NCI-H345 (cell line): Measurements from ENCODE around the gene LRRC4.

Experiments
- DNase-seq: peaks from one replicate; lab custom pipeline; 2025; lab: John Stamatoyannopoulos, UW

The LRRC4 gene

DNA sequence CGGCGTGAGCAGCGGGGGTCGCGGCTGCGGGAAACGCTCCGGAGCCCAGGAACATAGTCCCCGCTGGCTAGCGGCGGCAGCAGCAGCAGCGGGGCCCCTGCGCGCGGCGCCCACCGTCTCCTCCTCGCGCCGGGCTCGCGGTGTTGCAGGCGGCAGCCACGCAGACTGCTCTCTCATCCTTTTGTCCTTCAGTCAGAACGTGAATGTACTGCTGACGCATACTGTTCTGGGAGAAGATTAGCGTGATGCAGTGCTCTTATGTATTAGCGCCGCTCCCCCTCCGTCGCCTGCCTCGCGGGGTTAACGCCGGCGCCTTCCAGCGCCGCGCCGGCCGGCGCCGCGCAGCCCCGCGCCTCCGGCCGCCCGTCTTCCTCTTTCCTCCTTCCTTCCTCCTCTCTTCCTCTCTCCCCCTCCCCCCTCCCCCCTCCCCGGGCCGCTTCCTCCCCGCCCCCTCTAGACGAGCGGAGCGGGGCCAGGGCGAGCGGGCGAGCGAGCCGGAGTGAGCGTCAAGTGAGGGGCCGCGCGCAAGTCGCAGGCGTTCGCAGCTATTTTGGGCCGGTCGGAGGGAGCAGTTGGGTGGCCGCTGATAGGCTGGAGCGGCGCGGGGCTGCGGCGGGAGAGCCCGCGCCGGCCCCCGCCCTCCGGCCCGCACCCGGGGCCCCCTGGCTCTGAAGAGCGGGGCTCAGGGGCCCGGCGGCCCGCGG lies 816 bp upstream of the LRRC4 start:
- peak; percentile 42 for DNase-seq

GRCh38 chr7:128030263-128030653 lies 979 bp downstream of the LRRC4 start:
- DNase-seq = no peak

GRCh38 chr7:128029405-128029995 lies 1.7 kb downstream of the LRRC4 start:
- no peak for DNase-seq

DNA sequence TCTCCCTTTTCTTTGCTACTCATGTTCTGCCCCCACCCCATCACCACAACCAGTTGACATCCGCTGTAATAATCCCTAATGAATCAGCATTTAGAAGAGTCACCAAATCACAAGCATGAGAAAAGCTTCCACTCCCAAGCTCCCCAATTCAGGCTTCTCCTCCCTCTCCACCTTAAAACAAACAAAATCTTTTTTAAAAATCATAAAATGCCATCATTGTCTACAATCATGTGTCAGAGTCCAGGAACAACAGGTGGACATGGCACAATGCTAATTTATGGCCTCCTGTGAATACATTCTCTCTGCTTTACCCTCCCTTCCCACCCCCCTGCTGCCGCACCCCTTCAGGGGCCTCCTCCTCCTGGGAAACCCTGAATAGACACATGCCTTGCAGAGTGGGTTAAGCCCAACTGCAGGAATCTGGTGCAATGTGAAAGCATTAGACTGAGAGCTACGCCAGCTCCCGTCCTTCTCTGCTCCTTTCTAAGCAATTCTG lies 3.7 kb downstream of the LRRC4 start:
- DNase-seq = no peak

- DNase-seq = no peak
Measured at GRCh38 chr7:128026551-128026950, 4.7 kb downstream of the LRRC4 start.

DNA sequence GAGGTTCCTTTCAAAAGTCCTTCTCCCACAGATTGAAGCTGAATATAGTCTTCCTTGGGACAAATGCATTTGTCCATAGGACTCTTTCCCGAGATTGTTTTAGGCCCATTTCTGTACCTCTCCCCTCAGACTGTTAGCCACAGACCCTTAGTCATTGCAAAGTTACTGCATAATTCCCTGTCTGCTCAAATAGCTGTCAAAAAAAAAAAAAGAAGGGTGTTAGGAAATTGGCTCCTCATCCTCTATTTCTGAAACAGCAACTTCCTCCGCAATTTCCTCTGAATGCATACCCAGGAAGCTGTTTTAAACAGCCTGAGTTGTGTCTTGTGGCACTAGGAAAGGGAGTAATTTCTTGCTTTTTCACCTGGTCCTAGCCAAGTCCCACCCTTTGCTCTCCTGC lies 5.4 kb downstream of the LRRC4 start:
- DNase-seq = no peak

DNA sequence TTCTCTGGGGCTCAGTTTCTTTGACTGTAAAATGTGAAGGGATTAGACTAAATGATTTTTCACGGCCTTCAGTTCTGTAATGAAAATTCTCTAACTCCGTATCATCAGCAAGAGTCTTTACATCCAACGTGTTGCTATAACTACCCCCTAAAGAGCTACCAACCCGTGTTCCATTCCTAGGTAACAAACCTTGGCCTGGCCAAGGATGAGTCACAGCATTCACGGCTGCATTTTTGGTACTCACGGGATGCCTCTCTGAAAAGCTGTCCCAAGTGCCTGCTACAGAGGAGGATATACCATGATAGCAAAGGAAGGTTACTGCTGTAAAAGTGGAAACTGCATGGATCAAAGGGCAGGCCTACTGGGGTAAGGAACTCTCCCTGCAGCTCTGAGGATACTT lies 5.9 kb downstream of the LRRC4 start:
- no peak for DNase-seq

- no peak for DNase-seq
Measured at GRCh38 chr7:128024151-128024550, 7.1 kb downstream of the LRRC4 start.

DNA sequence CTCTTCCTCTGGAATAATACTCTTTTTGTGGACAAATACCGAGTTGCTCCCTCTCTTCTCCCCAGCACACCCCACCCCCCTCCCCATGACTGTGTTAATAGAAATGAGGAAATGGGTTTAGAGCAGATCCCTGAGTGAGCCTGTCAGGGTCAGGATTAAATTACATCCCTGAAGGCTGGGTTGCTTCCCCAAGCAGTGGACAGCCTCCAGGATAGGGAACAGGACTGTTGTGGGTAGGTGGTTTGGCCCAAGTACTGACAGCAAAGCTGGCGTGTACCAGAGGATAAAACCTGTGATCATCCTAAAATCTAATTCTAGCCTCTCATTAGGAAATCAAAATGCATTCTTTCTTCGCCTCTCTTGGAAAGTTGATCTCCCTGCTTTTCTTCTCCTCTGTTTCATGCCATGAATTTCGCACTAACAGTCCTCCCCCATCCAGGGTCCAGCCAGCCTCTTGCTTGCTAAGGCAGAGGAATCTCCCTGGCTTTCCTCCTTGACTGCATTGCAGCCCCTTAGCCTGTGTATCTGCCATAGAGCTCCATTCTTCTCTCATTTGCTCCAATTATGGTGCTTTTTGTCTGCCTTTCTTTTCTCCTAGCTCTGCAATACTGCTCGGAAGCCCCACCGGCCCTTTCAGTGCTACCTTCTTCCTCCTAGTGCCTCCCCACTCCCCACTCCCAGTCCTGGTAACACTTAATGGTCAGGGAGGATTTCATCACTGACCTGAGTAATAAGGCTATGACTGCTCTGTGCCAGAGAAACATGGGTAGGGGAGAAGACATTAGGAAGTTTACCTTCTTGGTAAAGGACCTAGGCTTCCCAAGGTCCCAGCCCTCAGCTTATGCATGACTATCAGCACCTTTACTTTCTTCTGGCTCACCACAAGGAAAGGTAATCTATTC lies 8.4 kb downstream of the LRRC4 start:
- no peak for DNase-seq

DNA sequence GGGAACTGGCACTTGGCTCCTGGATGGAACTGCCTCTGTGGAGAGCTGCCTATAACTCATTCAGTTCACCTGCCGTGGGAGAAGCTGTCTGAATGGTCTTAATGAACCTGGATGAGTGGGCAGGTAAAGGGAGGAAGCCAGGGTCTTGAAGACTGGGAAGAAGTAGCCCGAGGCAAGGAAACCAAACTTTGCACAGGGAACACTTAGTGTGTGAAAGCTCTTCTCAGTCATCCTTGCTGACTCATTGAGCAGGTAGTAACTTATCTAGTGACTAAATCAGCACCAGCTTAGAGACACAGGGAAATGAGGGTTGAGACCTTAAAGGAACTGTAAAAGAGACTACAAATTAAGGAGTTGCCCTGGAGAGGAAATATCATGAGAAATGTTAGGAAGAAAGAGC lies 9.9 kb downstream of the LRRC4 start:
- DNase-seq = no peak

DNA sequence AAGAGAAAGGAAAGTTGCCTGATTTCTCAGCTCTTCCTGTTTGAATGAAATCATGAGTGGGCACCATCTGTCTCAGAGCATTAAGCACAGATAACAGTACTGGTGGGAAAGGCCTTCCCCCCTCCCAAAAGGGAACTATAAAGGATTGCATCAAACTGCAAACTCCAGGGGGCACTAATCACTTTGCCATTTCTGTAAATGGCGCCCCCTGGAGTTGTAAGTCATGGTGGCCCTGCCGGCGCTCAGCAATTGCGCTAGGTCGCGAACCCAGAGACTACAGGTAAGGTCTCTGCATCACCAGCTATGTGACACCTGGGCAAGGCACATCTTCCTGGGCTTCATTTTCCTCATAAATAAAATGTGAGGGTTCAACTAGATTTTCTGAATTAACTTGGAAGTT lies 11.1 kb downstream of the LRRC4 start:
- no peak for DNase-seq

DNA sequence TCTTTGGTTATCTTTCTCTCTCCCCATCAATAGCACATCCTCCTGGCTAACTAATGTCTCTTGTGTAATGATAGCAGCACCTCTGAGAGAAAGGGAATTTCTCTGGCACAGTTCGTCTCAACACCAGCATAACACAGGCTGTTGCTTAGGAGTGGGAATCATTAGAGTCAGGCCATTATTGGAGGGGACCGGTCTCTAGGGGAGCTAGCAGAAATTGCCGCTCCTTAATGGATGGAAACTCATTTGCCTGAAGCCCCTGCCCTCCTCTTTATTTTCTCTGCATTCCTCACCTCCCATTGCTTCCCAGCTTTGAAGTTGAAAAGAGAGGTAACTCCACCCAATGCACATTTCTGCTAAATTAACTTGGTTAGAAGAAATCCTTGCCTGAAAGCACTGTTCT lies 11.9 kb downstream of the LRRC4 start:
- no peak for DNase-seq

DNA sequence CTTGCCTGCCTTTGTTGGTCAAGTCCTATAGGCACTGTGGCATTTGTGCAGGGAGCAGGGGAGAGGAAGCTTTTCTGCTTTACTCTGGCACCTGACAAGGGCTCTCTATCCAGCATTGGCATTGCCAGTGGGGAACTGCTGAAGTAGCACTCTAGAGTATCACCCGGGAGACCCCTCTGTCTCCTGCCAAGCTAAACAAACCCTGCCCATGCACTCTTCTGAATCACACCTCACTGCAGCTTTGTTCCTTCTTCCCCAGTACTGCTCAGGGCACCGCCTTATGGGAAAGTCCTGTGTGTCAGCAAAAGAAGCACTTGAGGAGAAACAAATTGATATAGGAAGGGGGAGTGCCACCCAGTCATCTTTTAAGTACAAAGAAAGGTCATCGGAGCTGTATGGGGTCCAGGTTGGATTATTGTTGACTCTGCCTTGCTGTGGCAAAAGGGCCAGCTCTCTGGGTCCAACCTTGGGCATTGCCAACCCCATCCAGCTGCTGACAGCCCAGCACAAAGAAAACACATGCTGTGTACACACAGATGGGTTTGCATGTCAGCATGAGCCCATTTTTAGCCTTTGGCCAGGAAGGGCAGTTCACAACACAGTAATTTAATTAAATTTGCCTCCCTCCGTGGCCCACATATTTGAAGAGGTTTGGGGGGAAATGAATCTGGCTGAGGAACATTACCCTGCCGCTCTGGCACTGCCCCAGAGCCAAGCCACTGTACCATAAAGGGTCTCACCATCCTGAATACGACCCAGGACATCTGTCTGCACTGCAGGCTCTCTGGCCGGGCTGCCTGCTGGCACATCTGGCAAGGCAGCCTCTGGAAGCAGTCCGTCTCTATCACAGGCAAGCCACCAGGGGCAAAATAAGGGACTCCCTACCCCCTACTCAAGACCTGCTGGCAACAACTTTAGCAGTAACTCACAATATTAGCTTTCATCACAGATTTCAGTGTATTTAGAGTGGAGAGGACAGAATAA lies 13.1 kb downstream of the LRRC4 start:
- peak; percentile 83 for DNase-seq

DNA sequence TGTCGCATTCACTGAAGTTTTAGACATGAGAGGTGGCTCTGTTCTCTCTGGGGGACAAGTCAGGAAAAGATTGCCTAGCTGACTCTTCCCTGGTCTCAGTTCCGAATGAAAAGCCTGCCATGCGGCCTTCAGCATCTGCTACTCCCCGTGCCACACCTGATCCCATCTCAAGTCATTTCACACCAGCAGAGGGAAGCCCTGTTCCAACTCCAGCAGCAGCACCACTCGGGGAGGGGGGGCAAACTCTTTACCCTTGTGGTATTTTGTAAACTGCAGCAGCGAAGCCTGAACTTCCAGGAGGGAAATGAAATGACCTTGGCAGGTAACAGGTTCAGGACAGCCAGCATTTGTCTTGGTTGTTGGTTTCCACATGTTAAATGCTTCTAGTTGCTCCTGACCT lies 13.8 kb downstream of the LRRC4 start:
- no peak for DNase-seq

- DNase-seq = no peak
Measured at GRCh38 chr7:128014811-128015210, 16.4 kb downstream of the LRRC4 start.

DNA sequence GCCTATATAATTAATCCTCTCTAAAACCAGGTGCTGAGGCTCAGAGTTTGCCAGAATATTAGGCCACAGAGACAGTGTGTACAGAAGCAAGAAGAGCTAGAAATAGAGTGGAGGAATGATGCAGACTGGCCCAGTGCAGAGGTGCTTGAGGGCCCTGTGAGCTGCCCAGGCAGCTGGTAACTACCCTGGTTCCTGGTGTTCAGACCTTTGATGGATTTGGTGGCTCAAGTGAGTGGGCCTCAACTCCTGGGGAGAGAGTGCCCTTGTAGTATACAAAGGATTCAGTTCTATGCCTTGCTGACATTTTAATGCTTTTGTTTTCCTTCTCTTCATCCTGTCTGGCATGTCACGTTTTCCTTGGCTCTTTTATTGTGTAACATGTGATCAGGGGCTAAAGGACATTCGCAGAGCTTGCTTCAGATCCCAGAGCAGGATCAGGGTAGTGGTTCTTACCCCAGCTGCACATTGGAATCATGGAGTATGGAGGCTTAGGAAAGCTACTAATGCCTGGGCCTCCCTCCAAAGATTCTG lies 20.0 kb downstream of the LRRC4 start:
- no peak for DNase-seq

DNA sequence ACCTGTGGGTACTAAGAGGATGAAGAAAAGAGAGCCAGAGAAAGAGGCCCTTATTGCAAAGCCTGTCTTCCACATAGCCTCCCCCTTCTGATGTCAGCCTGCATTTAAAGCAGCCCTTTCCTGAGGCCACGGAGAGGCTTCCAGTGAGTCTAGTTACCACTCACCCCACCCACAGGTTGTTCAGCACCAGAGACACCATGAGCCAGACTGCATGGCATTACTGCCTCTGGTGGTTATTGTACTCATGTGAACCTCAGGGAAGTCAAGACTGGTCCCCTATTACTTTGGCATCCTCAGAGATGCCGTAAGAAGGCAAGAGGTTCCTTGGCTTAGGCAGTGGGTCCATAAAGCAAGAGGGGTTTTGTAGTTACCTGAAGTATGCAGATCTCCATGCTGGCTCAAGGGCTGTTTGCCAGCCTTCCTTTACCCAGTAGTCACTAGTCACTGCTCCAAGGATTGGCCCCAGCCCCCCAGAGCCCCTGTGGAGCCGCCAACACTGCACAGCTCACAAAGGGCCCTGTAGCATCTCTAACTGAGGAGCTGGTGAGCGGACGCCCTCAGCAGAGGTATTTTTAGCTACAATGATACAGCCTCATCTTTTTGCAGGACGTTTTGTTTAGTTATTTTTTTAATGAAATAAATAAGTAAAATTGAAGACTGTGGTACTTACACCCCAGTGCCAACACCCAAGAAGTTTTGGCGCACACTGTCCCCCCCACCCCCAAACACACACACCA lies 20.7 kb downstream of the LRRC4 start:
- no peak for DNase-seq

- DNase-seq = no peak
Measured at GRCh38 chr7:128008744-128009143, 22.5 kb downstream of the LRRC4 start.

DNA sequence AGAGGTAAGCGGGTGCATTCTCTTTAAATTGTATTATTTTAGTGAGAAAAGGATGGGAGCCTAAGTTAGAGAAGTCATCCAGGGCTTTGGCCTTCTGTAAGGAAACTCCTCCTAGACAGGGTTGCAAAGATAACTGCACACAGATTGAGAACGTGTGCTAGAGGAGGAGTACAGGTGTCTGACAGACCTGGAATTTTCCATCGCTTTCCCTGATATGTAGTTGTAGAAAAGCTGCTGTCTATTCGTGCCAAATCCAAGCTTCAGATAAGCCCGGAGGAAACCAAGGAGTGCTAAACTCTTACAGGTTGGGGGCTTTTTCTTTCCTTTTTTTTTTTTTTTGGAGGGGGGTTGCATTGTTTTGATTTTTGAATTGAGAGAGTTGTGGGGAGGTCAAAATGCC lies 23.1 kb downstream of the LRRC4 start:
- DNase-seq = no peak

DNA sequence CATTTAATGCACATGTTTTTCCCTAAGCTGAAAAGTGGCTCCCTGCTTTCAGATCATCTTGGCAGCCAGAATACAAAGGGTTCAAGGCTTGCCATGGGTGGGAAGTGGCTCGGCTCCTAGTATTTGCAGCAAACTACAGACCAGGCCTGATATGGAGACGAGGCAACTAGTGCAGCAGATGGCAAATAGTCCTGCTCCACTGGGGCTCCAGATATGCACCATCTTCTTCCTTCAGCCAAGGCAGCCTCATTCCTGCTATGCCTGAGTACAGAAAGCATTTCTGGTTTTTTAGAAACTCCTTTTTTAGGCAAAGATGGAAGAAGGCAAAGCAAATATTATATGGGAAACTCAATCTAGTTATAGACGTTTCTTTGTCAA lies 23.9 kb downstream of the LRRC4 start:
- no peak for DNase-seq
